Activated CD4-positive, alpha-beta memory T cell treated with anti-CD3 and anti-CD28 coated beads, Interleukin-2, amount 10 ng/mL, durations not matched to agents 7 days and 5 days (primary cell): ENCODE results near the gene FMN2. TPM values are rescaled to one million over a fixed set of nuclear protein-coding genes. Genes with fewer than 3 reads are reported as not detected.
"Not testable (repeated sequence)": the region's sequence is repeated elsewhere in the genome, so short reads cannot be mapped to it uniquely, and the experiment has no call there.

Experiments used
- CTCF ChIA-PET: fragments of 350-600 bp; sonication (Branson Sonifier 250); formaldehyde crosslinking; loops from one replicate; lab custom pipeline; 2021; ENCODE audit warnings: antibody characterized with exemption, inconsistent platforms; lab: Charles Lee
- POLR2A ChIA-PET: fragments of 350-600 bp; sonication (Branson Sonifier 250); formaldehyde crosslinking; loops from one replicate; lab custom pipeline; 2021; ENCODE audit warnings: antibody characterized with exemption; lab: Charles Lee
- DNase-seq: peaks from one replicate; pipeline ENCODE4 v3.0.0-alpha.2; 2020
- H3K27ac Mint-ChIP-seq: one replicate; pipeline ENCODE4 v1.8.0; 2021; ENCODE audit warnings: mild to moderate bottlenecking, mixed read lengths
- H3K27me3 Mint-ChIP-seq: one replicate; pipeline ENCODE4 v1.8.0; 2021; ENCODE audit warnings: mixed read lengths
- H3K36me3 Mint-ChIP-seq: one replicate; pipeline ENCODE4 v1.8.0; 2021; ENCODE audit warnings: low read depth, mixed read lengths
- H3K4me1 Mint-ChIP-seq: one replicate; pipeline ENCODE4 v1.8.0; 2021; ENCODE audit warnings: mixed read lengths
- H3K4me3 Mint-ChIP-seq: one replicate; pipeline ENCODE4 v1.8.0; 2021; ENCODE audit warnings: mild to moderate bottlenecking, mixed read lengths
- H3K9me3 Mint-ChIP-seq: one replicate; pipeline ENCODE4 v1.8.0; 2021; ENCODE audit warnings: mixed read lengths
- total RNA-seq, 2 experiments: library from RNA; stranded (reverse); gene quantifications; one replicate each; pipeline ENCODE4 v1.2.3, GENCODE V29; 2021

Gene FMN2
- total RNA-seq, 2 experiments from 2014 or later, result not detected

DNA sequence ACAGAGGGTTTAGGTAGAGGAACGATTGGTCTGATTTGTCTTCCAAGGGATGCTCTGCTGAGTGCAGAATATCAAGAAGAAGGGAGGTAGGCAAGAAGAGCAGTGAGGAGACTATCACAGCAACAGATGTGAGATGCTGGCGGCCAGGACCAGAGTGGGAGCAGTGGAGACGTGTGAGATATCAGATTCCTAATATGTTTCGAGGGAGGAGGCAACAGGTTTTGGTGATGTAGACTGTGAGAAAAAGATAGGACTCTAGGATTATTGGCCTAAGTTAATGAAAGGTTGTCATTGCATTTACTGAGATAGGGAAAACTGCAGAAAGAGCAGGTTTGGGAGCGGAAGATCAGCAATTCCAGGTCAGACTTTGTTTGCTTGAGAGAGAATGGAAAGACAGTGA is 182.9 kb downstream of the FMN2 start:
- Mint-ChIP-seq H3K9me3 (no peaks in the 10 kb centered on the region), H3K27ac (no peak overlapping the region), H3K36me3 (no peaks in the 10 kb centered on the region), H3K27me3 (no peaks in the 10 kb centered on the region), H3K4me1 (no peaks in the 10 kb centered on the region), H3K4me3 (no peak overlapping the region)
- CTCF ChIA-PET, result no interaction called here
- no peak for DNase-seq
- POLR2A ChIA-PET, result no interaction called here

DNA sequence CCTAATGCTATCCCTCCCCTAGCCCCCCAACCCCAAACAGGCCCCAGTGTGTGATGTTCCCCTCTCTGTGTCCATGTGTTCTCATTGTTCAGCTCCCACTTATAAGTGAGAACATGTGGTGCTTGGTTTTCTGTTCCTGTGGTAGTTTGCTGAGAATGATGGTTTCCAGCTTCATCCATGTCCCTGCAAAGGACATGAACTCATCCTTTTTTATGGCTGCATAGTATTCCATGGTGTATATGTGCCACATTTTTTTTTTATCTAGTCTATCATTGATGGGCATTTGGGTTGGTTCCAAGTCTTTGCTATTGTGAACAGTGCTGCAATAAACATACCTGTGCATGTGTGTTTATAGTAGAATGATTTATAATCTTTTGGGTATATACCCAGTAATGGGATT is 183.5 kb downstream of the FMN2 start:
- H3K4me1 Mint-ChIP-seq, POLR2A ChIA-PET, H3K4me3 Mint-ChIP-seq, H3K27ac Mint-ChIP-seq, DNase-seq, H3K27me3 Mint-ChIP-seq, H3K9me3 Mint-ChIP-seq, H3K36me3 Mint-ChIP-seq: not testable (repeated sequence)
- CTCF ChIA-PET, result interaction anchor here (0.6 kb wide), 1 partner anchor 248 kb away, joined by 3 read pairs; no protein-coding TSS in a partner anchor

DNA sequence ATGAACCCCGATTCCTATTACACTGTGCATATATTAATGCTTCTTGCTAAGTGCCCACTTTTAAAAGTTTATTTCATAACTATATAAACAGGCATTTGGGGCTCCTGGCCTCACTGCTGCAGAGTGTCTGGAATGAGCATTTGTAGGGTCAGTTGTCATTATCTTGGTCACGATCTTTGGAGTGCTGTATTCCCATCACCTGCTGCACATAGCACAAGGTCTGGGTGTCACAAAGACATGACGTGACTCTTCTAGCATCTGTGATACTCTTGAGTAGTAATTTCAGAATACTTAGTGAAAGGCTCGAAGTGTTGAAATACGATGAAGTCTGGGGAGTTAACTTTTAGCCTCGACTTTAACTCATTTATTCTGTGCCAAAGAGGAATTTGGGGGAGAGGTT is 186.4 kb downstream of the FMN2 start:
- CTCF ChIA-PET, result no interaction called here
- no peaks in the 10 kb centered on the region for H3K36me3 Mint-ChIP-seq
- DNase-seq, result no peak
- POLR2A ChIA-PET, result no interaction called here
- no peaks in the 10 kb centered on the region for H3K9me3 Mint-ChIP-seq
- H3K27ac Mint-ChIP-seq, result no peak overlapping the region
- no peak overlapping the region for H3K4me3 Mint-ChIP-seq
- no peaks in the 10 kb centered on the region for H3K27me3 Mint-ChIP-seq
- H3K4me1 Mint-ChIP-seq, result no peaks in the 10 kb centered on the region

GRCh38 chr1:240280560-240281322 is 189.1 kb downstream of the FMN2 start:
- no peak overlapping the region for H3K27ac Mint-ChIP-seq
- no peak overlapping the region for H3K4me3 Mint-ChIP-seq
- no peaks in the 10 kb centered on the region for H3K9me3 Mint-ChIP-seq
- no peak for DNase-seq
- H3K36me3 Mint-ChIP-seq, result no peaks in the 10 kb centered on the region
- H3K27me3 Mint-ChIP-seq, result no peaks in the 10 kb centered on the region
- H3K4me1 Mint-ChIP-seq, result no peaks in the 10 kb centered on the region
- CTCF ChIA-PET, result no interaction called here
- POLR2A ChIA-PET, result no interaction called here

- CTCF ChIA-PET, result no interaction called here
- Mint-ChIP-seq H3K4me3 (no peak overlapping the region), H3K36me3 (no peaks in the 10 kb centered on the region), H3K4me1 (no peaks in the 10 kb centered on the region), H3K27me3 (no peaks in the 10 kb centered on the region), H3K27ac (no peak overlapping the region), H3K9me3 (no peaks in the 10 kb centered on the region)
- DNase-seq, result no peak
- POLR2A ChIA-PET, result no interaction called here
Observed at GRCh38 chr1:240282061-240282830, 190.6 kb downstream of the FMN2 start.

DNA sequence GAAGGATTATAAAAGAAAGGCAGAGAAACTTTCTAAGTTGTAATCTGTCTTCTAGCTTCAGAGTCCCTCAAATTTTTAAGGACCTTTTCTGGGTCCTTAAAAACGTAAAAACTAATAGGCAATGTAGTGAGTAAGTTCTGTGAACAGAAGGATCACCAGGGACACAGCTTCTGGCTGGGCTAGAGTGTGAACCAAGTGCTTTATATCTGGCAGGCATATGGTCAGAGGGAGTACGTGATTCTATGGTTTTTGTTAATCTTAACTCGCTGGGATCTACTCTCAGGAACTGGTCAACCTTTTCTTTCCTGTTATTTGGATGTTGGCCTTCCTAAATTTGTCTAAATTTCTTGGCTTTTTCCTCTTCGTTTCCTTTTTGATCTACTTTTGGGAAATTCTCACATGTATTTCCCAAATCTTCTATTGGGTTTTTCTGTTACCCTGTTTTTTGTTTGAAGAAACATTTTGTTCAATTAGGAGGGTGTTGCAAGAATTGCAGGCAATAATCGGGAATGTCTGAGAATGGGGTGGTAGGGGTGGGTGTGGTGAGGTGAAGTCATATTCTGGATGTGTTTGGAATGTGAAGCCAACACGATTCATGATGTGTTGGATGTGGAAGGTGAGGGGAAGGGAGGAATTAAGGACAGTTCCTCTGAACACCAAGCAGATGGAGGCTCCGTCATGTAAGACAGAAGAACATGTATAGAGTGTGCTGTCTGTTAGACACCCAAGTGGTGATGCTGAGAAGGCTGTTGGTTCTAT is 193.2 kb downstream of the FMN2 start:
- no peaks in the 10 kb centered on the region for H3K36me3 Mint-ChIP-seq
- DNase-seq, result no peak
- no peak overlapping the region for H3K27ac Mint-ChIP-seq
- H3K27me3 Mint-ChIP-seq, result no peaks in the 10 kb centered on the region
- ChIA-PET CTCF (interaction anchor here (0.5 kb wide), 1 partner anchor 11 kb away, joined by 3 read pairs; no protein-coding TSS in a partner anchor), POLR2A (no interaction called here)
- H3K4me3 Mint-ChIP-seq, result no peak overlapping the region
- H3K4me1 Mint-ChIP-seq, result no peaks in the 10 kb centered on the region
- H3K9me3 Mint-ChIP-seq, result no peaks in the 10 kb centered on the region

GRCh38 chr1:240285540-240285939 is 193.9 kb downstream of the FMN2 start:
- Mint-ChIP-seq H3K27me3 (no peaks in the 10 kb centered on the region), H3K4me1 (no peaks in the 10 kb centered on the region), H3K9me3 (no peaks in the 10 kb centered on the region), H3K27ac (no peak overlapping the region), H3K36me3 (no peaks in the 10 kb centered on the region), H3K4me3 (no peak overlapping the region)
- POLR2A ChIA-PET, result no interaction called here
- no peak for DNase-seq
- CTCF ChIA-PET, result interaction anchor here (0.5 kb wide), 1 partner anchor 10 kb away, joined by 3 read pairs; no protein-coding TSS in a partner anchor

- CTCF ChIA-PET, result no interaction called here
Observed at GRCh38 chr1:240287722-240288121, 196.0 kb downstream of the FMN2 start.

GRCh38 chr1:240293706-240294105 is 202.0 kb downstream of the FMN2 start:
- H3K9me3 Mint-ChIP-seq, result no peaks in the 10 kb centered on the region
- CTCF ChIA-PET, result no interaction called here

More at GRCh38 chr1:240287722-240288121, 196.0 kb downstream of the FMN2 start:
- no peaks in the 10 kb centered on the region for H3K27me3 Mint-ChIP-seq
- H3K36me3 Mint-ChIP-seq, result no peaks in the 10 kb centered on the region
- DNase-seq, result no peak
- no peak overlapping the region for H3K27ac Mint-ChIP-seq
- POLR2A ChIA-PET, result no interaction called here
- H3K9me3 Mint-ChIP-seq, result no peaks in the 10 kb centered on the region
- no peak overlapping the region for H3K4me3 Mint-ChIP-seq
- H3K4me1 Mint-ChIP-seq, result no peaks in the 10 kb centered on the region

GRCh38 chr1:240294566-240294965 is 202.9 kb downstream of the FMN2 start:
- POLR2A ChIA-PET, result no interaction called here
- H3K4me1 Mint-ChIP-seq, result no peaks in the 10 kb centered on the region
- no peaks in the 10 kb centered on the region for H3K36me3 Mint-ChIP-seq
- no peak for DNase-seq
- no peak overlapping the region for H3K4me3 Mint-ChIP-seq
- H3K27me3 Mint-ChIP-seq, result no peaks in the 10 kb centered on the region
- CTCF ChIA-PET, result no interaction called here
- peaks cover 1% of the 10 kb centered on the region for H3K9me3 Mint-ChIP-seq
- no peak overlapping the region for H3K27ac Mint-ChIP-seq

More at GRCh38 chr1:240293706-240294105, 202.0 kb downstream of the FMN2 start:
- DNase-seq, result no peak
- H3K36me3 Mint-ChIP-seq, result no peaks in the 10 kb centered on the region
- no peaks in the 10 kb centered on the region for H3K27me3 Mint-ChIP-seq
- no peak overlapping the region for H3K27ac Mint-ChIP-seq
- POLR2A ChIA-PET, result no interaction called here
- no peak overlapping the region for H3K4me3 Mint-ChIP-seq
- no peaks in the 10 kb centered on the region for H3K4me1 Mint-ChIP-seq

DNA sequence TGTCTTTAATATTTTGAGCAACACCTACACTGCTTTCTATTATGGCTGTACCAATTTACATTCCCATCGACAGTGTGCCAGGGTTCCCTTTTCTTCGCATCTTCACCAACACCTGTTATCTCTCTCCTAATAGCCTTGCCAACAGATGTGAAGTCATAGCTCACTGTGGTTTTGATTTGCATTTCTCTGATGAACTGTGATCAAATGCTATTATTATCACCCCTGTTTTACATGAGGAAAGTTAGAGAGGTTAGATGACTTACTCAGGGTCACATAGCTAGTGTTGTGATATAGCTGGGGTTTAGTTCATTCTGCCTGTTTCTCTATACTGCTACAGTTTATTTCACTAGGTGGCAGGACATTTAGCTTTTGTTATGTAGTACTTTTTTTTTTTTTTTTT is 204.1 kb downstream of the FMN2 start:
- DNase-seq, result no peak
- Mint-ChIP-seq H3K9me3 (peaks cover 3% of the 10 kb centered on the region), H3K4me3 (no peak overlapping the region), H3K27ac (no peak overlapping the region), H3K27me3 (no peaks in the 10 kb centered on the region), H3K36me3 (no peaks in the 10 kb centered on the region), H3K4me1 (no peaks in the 10 kb centered on the region)
- CTCF ChIA-PET, result interaction anchor here (0.6 kb wide), 1 partner anchor 11 kb away, joined by 3 read pairs; no protein-coding TSS in a partner anchor
- POLR2A ChIA-PET, result no interaction called here

DNA sequence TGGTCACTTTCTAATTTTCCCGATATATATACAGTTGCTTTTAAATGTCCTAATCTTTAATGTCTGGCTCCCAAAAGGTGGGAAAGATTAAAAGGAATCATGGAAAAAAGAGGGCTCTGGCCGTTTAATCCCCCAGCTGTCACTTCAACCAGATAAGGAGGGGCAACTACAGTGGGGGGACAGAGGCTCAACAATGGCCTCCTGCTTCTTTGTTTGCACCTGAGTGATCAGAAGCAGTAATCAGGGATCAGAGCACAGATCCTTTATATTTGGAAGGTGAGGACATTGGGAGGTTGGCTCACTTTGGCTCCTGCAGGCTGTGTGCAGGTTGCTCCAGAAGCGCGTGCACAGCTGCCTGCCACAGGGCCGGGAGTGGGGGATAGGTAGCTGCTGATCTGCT is 212.8 kb downstream of the FMN2 start:
- DNase-seq, result no peak
- no peaks in the 10 kb centered on the region for H3K4me1 Mint-ChIP-seq
- ChIA-PET POLR2A (no interaction called here), CTCF (no interaction called here)
- peaks cover 5% of the 10 kb centered on the region for H3K9me3 Mint-ChIP-seq
- H3K27me3 Mint-ChIP-seq, result no peaks in the 10 kb centered on the region
- H3K36me3 Mint-ChIP-seq, result no peaks in the 10 kb centered on the region
- H3K27ac Mint-ChIP-seq, result no peak overlapping the region
- H3K4me3 Mint-ChIP-seq, result no peak overlapping the region

- CTCF ChIA-PET, result no interaction called here
- H3K4me3 Mint-ChIP-seq, result no peak overlapping the region
Observed at GRCh38 chr1:240306673-240307072, 215.0 kb downstream of the FMN2 start.

More at GRCh38 chr1:240306673-240307072, 215.0 kb downstream of the FMN2 start:
- DNase-seq, result no peak
- no peaks in the 10 kb centered on the region for H3K4me1 Mint-ChIP-seq
- no peak overlapping the region for H3K27ac Mint-ChIP-seq
- no peaks in the 10 kb centered on the region for H3K36me3 Mint-ChIP-seq
- POLR2A ChIA-PET, result no interaction called here
- H3K27me3 Mint-ChIP-seq, result no peaks in the 10 kb centered on the region
- peaks cover 2% of the 10 kb centered on the region for H3K9me3 Mint-ChIP-seq
